Measurements from ENCODE around the gene NUDT4. TPM values are rescaled to one million over a fixed set of nuclear protein-coding genes. Genes with fewer than 3 reads are reported as not detected.
"Not testable (repeated sequence)": the region's sequence is repeated elsewhere in the genome, so short reads cannot be mapped to it uniquely, and the experiment has no call there.

The NUDT4 gene
- total RNA-seq, 1 experiment from 2014 or later, result 26.3 TPM

DNA sequence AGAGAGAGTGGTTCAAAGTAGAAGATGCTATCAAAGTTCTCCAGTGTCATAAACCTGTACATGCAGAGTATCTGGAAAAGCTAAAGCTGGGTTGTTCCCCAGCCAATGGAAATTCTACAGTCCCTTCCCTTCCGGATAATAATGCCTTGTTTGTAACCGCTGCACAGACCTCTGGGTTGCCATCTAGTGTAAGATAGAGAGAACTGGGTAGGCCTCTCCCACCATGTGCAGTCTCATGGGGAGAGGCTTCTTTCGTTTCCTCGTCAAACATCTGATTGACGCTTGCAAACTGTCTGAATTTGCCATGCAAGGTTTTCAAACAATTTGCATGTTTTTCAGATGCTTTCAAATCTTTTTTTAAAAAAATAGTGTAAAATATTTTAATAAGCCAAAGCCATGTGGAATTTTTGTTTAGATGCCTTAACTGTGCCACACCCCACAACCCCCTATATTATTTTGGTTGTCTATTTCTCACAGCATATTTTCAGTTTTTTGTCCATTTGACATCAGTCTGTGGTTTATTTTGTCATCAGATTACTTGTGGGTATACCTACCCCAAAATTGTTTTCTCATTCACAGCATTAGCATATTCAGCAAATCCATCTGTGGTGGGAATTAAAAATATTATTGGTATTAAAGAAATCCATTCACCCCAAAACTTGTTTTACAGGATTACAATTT lies 21.6 kb downstream of the NUDT4 start:
- not testable (repeated sequence) for DNase-seq (ENCODE audit: low spot score)

DNA sequence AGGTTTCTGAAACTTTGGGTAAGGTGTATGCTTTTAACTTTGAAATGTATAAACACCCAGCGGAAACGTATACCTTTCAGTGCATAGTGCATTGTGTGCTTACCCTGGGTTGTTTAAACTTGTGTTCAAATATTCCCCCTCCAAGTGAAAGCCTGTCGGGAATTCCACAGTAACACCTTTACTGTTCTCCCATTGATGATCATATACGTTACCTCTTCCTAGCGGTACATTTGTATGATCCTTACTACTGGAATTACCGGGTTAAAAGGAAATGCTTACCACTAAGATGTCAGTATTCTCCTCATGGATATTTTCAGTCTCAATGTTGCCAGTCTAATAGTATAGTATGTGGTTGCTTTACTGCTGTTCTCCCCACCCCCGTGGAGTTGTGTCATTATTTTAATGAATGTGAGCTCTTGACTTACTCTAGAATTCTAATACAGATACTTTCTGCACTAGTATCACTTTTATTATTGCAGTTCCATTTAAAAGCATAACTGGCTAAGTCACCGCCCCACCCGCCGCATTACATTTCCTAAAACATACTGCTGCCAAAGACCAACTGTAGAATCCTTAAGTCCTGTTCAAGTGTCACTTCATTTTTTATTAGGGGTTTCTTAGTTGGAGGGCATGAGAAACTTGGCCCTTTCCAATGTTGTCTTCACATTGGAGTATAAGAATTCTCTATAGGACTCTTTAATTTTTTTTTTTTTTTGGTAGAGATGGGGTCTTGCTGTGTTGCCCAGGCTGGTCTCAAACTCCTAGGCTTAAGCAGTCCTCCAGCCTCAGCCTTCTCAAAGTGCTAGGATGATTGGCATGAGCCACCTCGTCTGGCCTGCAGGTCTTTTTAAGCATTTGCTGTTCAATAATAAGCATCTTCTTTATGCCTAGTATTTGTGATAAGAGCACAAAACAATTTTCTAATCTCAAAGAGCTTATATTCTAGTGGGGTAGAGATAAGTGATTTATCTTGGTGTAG lies 24.9 kb downstream of the NUDT4 start:
- no peak for DNase-seq (ENCODE audit: low spot score)

DNA sequence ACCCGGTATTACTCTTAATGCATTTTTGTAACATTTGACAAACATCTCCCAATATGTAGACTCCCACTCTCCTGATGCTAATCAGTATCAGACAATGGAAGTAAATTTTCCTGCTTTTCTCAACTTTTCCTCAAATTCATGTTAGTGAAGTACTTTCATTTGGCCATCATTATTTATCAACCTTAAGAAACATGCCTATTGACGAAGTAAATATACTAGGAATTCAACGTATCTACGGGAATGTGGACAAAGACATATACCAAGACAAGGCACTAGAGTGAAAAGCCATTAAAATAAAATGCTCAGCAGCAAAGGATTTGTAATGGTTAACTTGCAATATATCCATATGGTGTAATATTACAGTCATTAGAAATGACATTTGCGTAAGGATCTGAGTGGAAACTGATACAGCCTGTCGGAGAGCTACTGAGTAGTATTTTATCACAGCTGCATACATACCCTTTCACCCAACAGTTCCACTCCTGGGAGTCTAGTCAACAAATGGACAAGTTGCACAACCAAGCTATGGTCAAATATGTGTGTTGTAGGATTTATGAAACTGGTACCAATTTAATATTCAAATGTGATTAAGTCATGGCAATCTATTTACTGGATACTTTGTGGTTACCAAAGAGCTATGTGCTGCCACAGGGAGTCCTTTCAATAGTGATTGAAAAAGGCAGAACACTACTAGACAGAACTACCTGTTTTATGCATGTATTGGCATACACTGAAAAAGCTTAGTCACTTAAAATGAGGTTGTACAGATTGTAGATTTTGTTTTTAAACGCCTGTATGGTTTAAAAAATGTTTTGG lies 26.5 kb downstream of the NUDT4 start:
- DNase-seq (ENCODE audit: low spot score), result no peak

DNA sequence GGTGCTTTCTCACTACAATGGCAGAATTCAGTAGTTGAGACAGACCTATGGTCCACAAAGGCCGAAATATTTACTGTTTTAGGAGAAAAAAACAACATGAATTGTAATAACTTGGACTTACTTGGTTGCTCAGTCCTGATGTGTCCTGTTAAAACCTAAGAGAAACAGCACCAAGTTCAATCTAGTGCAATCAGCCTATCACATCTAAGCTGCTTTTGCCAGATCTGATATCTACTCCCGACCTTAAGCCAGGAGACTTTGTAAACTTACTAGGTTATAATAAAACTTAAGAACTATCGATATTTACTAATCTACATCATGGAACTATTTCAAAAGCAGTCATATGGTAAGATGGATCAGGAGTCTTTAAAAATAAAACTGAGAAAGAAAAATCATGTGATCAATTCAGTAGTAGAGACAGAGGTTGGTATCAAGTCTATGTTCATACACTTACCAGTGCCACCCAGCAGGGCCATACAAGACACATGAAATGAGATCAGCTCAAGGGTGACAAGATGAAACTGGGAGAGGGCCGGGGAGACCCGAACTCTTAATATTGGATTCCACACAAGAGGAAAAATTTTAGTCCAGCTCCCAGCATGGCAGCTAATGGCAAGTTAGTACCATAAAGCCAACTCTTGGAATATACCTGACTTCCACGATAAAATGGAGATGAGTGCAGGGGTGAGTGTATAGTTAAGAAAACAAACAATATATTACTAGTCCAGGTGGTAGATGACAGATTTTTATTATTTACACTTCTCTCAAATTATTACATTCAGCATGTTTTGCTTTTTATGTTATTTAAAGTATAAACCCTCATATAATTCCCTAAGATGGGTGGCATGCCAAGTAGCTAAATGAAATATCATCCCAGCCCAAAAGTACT lies 27.5 kb downstream of the NUDT4 start:
- no peak for DNase-seq (ENCODE audit: low spot score)

DNA sequence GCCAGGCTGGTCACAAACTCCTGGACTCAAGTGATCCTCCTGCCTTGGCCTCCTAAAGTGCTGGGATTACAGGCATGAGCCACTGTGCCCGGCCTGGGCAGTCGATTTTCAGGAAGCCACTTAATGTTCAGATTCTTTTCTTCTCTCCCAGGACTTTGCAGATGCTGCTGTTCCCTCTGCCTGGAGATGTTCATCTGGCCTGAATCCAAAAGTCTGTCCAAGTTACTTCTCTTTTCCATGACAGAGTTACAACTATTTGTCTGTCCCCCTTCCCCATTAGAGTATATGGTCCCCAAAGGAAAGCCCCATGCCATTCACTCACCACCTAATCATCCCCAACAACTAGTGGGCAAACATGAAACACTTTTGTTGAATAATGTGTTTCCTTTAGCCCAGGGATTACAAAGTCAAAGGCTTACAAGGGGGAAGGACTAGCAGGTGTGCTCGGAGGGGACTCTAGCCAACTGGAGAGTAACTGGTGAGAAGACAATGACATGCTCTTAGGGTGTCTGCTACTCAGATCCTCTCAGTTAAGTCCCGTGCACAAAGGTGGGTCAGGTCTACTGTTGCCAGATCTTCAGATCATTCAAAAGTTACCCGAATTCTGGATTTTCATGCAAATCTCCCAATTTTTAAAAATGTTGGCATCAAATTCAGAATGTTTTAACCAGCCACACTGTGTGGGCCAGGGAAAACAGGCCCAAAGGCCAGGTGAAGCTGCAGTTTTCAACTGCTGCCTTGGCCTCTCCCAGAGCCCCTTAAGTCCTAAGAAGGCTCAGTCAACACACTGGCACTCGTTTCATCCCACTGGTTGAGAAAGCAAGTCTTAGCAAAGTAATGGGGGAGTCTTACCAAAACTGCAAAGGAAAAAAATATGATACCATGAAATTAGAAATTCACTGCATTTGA lies 29.6 kb downstream of the NUDT4 start:
- no peak for DNase-seq (ENCODE audit: low spot score)

DNA sequence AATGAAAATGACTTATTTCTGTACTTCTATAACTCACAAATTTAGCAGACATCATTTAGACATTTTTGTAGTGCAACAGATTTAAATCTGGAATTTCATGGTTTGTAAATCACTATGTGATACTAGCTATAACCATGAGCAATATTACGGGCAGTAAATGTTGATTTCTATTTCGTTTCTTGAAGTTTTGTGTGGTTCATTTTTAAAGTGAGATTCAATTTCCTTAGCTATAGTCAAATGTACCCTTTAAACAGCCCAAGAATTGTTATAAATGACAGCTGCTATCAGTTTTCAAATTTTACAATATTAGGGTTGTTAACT lies 30.2 kb downstream of the NUDT4 start:
- no peak for DNase-seq (ENCODE audit: low spot score)

DNA sequence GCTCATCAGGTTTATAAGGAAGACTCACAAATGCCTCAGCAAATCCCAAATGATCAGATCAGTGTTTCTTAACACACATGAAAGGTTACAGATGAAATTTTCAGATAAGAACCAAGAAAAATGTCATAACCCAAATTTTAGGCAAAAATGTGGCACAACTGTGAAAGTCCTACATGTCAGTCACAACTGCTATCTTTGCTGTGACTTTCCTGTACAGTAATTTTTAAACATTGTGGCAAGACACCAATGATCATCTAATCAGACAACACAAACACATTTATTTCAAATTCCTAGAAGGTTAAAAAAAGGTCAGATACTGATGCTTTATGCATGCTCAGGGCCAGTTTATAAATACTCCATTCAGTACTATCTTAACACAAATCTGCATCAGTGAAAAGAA lies 31.1 kb downstream of the NUDT4 start:
- DNase-seq (ENCODE audit: low spot score), result no peak

DNA sequence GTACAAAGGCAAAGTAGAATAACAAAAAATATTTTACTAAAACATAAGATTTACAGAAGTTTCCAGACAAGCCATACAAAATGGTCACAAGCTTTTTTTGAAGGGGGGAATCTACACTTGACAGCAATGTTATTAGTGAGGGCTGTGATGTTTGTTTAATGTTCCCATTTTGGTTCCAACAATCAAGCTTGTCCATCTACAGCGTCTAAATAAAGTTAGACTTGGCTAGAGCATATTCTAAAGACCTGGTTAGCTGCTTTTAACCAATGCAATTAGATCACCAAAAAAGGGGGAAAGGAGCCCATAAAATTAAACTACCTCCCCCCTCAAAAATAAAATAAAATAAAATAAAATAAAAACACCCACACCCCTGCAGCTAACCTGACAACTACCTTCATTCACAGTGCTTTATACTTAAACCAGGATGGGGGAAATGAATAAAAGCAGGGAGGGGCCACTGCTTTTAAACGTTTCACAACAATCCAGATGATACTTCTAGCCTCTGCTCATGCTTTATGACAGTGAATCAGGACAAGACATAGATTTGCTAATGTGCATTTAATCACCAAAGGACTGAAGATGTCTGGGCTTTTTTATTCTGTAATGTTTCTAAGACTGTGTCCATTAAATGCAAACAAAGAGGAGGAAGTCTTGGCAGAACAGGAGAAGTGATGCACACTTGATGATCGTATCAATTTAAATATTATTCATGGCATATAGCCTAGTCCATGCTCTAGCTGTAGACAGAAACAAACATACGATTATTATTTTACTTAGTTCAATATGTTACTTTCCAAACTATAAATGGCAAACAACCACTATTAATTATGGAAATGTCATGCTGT lies 31.8 kb downstream of the NUDT4 start:
- DNase-seq (ENCODE audit: low spot score), result not testable (repeated sequence)

DNA sequence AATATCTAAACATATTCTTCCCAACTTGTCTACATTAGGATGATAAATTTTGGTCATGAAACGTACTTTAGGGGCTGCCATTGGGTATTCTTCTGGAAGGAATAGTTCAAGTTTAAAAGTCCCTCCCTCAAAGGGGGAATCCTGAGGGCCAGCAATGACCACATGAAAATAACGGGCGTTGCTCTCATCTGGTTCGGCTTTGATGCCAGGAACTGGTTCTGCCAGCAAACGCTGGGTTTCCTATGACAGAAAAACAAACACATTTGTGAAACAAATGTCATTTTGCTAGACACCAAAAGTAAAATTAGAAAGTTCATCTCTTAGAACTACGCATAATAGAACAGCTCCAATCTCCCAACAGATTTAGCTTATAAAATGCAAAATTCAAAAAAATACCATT lies 33.3 kb downstream of the NUDT4 start:
- DNase-seq (ENCODE audit: low spot score), result not testable (repeated sequence)

DNA sequence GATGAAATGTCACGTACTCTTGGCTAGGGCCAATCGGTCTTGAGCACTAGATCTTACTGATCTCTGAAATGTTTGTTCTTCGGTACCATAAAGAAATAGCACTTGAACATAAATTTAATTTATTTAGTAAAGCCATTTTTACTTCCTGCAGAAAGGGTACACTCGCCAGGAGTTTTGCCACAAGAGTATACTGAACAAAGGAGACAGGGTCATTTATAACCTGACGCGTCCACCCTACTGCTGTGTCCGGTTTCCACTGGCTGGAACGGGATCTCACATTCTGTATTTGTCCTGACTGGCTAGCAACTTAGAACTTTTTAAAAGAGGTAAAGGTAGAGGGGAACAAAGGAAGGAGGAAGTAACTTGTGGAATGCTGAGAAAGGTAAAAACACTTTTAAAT lies 34.7 kb downstream of the NUDT4 start:
- DNase-seq (ENCODE audit: low spot score), result not testable (repeated sequence)

DNA sequence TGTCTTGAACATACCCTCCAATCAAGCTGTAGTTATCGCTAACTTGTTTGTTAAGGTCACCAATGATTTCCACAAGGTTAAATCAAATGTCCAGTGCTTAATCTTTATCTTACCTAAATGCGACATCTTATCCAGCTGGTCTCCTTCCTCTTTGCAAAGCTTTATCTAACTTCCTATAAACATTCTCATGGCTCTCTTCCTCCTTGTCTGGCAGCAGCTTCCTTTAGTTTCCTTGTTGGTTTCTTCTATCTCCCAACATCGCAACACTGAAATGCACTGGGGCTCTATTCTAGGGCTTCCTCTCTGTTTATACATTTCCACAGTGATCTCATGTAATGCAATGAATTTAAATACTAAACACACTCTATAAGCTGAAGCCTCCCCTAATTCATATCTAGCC lies 35.3 kb downstream of the NUDT4 start:
- no peak for DNase-seq (ENCODE audit: low spot score)

DNA sequence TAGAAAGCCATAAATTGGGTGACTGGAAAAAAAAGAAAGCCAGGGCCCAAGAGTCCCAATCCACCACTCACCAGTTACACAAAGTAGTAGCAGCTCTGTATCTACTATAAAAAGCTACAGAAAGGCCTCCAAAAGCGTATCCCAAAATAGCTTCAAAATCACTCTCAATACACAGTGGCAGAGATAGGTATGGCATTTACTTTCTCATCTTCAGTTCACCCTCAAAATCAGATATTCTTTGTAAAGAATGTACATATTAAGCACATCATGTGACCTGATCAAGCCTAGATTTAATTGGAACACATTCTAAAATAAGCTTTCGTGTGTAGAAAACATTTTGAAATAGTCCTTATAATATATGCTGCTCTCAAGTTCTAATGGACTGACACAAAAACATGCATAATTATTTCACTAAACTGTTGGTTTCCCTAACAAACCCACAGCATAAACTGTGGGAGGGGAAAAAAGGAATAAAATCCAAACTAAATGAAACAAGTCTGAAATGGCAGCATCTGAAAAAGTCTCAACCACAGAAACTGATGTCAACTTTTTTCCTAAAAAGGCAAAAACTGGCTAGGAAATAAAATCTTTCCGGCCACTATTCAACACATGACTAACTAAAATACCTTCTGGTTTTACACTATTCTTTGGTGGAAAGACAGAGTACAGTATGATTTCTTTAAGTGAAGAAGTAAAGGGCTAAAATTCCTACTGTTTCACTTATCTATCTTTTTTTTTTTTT lies 38.2 kb downstream of the NUDT4 start:
- DNase-seq (ENCODE audit: low spot score), result no peak

DNA sequence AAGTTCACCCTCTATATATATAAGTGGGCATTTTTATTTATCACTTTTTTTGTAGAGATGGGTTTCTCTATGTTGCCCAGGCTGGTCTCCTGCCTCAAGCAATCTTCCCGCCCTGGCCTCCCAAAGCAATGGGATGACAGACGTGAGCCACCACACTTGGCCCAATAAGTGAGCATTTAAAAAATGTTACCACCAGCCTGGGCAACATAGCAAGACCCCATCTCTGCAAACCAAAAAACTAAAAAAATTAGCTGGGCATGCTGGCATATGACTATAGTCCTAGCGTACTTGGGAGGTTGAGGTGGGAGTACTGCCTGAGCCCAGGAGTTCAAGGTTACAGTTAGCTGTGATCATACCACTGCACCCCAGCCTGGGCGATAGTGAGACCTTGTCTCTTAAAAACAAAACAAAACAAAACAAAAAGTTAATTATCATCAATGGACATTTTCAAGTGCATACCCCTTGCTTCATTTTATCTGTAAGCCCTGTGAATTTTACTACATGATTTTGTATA lies 40.3 kb downstream of the NUDT4 start:
- no peak for DNase-seq (ENCODE audit: low spot score)

DNA sequence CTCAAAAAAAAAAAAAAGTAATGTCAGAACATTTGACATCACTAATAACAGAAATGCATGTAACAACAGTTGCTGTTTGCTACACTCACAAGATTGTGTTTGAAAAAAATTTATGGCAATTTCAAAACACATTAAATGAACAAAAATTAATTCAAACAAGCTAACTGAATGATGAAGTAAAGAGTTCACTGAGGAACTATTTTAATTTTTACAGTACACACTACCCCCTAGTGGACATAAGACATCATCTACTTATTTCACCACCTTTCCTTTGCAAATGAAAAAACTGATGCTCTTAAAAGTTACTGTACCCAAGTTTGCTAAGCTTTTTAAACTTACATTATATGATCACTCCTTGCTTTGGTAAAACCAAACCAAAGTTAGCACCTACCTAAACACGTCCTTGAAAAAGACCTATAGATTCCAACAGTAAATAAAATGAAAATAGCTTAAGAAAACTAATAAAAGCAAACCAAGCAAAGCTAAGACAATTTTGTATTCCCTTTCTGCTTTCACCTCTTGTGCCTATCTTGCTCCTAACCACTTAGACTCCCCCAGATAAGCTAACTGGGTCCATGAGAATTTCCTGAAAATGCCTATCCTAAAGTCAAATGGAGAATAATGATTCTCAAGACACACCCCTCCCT lies 41.8 kb downstream of the NUDT4 start:
- DNase-seq (ENCODE audit: low spot score), result peak; percentile 33

DNA sequence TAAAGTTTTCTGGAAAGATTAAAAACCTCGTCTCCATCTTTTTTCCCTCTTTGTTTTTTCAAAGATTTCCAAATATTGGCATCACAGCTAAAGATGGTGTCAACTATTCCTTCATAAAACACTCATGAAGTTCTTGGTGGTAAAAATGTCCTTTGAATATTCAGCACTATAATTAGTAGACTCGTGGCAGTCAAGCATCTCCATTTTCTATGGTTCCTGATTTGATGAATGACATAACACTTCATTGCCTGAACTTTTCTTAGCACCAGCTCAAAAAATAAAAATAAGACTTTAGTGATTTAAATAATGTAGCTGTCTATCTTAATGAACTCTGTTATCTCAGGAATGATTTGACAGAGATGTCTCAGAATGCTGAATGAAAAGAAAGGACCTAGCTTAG lies 44.3 kb downstream of the NUDT4 start:
- DNase-seq (ENCODE audit: low spot score), result no peak

DNA sequence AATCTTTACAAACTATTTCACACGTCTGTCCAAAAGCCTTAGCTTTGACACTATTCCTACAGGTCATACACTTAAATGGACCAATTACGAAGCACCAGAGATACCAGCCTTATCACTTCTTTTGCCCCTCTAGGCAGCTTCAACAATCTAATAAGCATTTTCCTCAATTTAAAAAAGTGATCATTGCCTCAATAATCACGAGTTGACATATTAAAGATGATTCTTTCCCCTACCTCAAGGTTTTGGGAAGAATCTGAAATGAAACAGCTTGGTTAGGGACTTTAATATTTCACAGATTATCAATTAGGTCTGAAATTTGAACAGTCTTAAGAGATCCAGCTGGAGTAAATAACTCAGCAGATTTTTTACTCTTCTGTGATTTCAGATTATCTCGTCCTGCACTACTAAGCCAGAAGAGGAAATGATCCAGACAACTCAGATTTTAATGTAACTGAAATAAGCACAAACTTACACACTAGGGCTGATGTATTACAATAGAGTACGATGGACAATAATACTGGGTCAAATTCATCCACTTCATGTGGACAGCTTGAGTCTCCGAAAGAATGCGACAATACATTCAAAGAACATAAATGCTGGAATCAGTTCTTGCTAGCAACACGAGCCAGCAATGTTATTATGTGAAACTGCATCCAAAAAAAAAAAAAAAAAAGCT lies 48.1 kb downstream of the NUDT4 start:
- no peak for DNase-seq (ENCODE audit: low spot score)

DNA sequence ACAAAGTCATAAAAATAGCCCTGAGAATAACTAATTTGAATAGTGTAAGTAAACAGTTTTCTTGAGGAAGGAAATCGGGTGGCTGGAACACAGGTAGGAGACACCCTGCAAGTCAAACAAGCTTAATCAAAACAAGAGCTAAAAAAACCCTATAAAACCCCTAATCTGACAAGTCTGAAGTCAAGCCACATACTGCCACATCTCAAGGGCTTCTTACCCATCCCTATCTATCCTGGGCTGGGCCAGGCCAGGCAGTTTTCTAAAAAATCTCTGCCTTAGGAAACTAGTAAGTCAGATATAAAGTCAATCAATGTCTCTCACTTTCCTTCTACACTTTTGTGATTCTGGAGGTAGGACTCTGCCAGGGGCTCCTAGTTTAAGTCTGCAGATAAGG lies 48.7 kb downstream of the NUDT4 start:
- DNase-seq (ENCODE audit: low spot score), result no peak

Data from A172 (cell line).